Measurements from ENCODE around the gene C16orf54.

C16orf54 gene

DNA sequence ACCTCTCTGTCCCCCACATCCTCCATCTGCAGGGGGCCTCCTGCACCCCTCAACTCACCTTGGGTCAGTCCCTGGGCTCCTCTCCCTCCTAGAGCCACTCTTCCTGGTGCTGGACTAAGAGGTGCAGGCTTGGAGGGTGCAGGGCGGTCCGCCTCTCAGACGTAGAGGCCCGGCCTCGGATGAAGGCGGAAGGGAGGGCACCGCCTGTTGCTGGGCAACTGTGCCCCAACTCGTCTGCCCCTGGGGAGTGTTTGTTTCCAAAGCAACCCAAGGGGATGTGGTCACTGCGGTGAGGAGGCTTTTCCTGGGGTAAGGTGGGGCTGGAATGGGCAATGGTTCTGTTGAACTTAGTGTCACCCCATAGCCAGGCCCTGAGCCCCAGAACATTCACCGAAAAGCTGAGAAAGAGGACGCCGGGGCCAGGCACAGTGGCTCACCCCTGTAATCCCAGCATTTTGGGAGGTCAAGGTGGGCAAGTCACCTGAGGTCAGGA, at the start of gene C16orf54:
Gene C16orf54 (minus strand): TSS at position 138 of the 493 bp plus-strand sequence. CDS start 1,039 bp downstream, outside the sequence.
- TF ChIP-seq GATA3 (IDR thresholded peaks at IDR 0.05; ENCODE audit: low read depth, low read length) (no peak), GATA2 (IDR thresholded peaks at IDR 0.05; ENCODE audit: low read depth, low read length) (no peak)

DNA sequence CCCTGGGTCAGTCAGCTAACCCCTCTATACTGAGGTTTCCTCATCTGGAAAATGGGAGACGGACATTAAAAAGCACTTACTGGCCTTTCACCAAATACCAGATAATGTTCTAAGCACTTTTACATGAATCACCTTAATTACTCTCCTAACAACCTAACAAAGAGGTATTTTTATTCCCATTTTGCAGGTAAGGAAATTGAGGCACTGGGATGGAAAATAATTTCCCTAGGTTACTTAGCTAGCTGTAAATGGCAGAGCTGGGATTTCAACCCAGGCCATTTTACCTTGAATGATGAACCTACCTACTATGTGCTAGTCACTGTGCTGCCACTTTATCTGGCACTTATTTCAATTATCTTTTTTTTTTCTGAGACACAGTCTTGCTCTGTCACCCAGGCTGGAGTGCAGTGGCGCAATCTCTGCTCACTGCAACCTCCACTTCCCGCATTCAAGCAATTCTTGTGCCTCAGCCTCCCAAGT, 48.5 kb upstream of the C16orf54 start:
- TF ChIP-seq GATA2 (IDR thresholded peaks at IDR 0.05; ENCODE audit: low read depth, low read length) = no peak
- no peak for TF ChIP-seq GATA3 (IDR thresholded peaks at IDR 0.05; ENCODE audit: low read depth, low read length)

DNA sequence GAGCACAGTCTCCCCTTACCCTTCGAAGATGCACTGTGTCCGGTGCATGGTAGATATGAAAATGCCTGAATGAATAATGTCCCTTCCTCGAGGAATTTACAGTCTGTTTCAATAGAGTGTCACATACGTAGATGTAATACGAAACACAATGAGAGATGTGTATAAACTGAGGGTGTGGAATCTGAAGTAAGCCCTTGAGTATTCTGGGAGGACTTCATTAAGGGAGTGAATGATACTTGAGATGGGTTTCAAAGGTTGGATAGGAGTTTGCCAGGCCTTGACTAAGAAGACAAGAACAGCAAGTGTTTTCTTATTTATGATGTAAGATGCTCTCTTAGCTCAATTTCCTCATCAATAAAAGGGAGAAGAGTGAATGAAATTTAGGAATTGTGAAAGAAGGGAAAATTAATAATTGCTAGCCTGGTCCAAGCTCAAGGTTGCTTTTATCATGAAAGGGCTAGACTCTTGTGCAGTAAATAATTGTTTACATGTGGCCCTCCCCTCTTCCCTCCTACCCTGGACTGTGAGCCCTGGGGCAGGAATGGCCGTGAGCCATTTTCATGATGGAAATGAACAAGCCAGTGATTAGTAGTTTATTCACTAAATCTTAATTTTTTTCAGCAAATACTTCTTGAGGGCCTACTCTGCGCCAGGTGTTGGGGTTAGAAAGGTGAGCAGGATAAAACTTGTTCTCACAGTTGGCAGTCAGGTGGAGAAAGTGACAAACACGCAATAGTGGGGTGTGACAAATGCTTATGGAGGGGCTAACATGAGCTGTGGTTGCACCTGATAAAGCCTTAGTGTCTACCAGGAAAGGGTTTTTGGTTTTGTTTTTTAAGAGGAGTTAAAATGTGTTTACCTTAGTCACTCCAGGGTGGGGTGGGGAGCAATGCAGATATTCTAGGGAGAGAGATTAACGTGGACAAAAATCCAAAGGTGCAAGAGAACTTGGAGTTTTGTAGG, 46.3 kb upstream of the C16orf54 start:
- TF ChIP-seq GATA2 (IDR thresholded peaks at IDR 0.05; ENCODE audit: low read depth, low read length) (no peak), GATA3 (IDR thresholded peaks at IDR 0.05; ENCODE audit: low read depth, low read length) (no peak)

GRCh38 chr16:29790949-29791844, 45.4 kb upstream of the C16orf54 start:
- TF ChIP-seq GATA3 (IDR thresholded peaks at IDR 0.05; ENCODE audit: low read depth, low read length) (no peak), GATA2 (IDR thresholded peaks at IDR 0.05; ENCODE audit: low read depth, low read length) (no peak)

DNA sequence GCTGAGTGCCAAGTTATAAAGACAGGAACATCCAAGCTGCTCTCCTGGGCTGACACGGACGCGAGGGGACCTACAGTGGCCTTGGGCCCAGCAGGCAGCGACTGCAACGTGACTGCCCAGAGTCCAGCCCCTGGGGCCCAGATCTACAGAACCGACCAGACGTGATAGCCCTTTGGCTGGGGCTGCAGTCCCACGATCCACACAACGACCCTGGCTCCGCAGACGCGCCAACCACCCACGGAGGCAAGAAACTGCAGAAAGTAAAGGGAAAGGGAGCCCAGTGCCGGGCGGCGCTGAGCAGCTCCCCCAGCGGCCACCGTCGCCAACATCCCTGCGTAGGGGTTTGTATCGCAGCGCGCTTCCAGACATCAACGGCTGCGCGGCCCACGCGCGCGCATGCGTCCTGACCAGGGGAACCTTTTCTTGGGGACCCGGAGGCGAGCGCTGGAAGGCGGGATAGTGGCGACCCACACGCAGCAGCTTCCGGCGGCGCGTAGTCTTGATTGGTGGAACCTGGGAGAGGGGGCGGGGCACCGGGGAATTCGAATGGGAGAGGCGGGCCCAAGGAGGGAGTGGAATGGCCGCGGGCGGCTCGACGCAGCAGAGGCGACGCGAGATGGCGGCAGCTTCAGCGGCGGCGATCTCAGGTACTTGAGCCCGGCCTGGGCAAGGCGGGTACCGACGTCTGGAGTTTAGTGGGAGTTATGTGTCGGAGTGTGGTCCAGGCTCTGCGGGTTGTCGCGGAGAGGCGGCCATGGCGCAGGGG, 44.6 kb upstream of the C16orf54 start, which contains the start of gene KIF22:
Gene KIF22 (plus strand): TSS at position 569 of the 766 bp plus-strand sequence. CDS start 9 bp downstream, at position 578.
- TF ChIP-seq GATA3 (IDR thresholded peaks at IDR 0.05; ENCODE audit: low read depth, low read length) = no peak
- no peak for TF ChIP-seq GATA2 (IDR thresholded peaks at IDR 0.05; ENCODE audit: low read depth, low read length)

- TF ChIP-seq GATA3 (IDR thresholded peaks at IDR 0.05; ENCODE audit: low read depth, low read length) (no peak), GATA2 (IDR thresholded peaks at IDR 0.05; ENCODE audit: low read depth, low read length) (no peak)
Observed at GRCh38 chr16:29789775-29790182, 44.0 kb upstream of the C16orf54 start.

- no peak for TF ChIP-seq GATA3 (IDR thresholded peaks at IDR 0.05; ENCODE audit: low read depth, low read length)
Observed at GRCh38 chr16:29784901-29785500, 39.2 kb upstream of the C16orf54 start.

- no peak for TF ChIP-seq GATA2 (IDR thresholded peaks at IDR 0.05; ENCODE audit: low read depth, low read length)
- TF ChIP-seq GATA3 (IDR thresholded peaks at IDR 0.05; ENCODE audit: low read depth, low read length) = no peak
Observed at GRCh38 chr16:29784157-29784556, 38.4 kb upstream of the C16orf54 start.

DNA sequence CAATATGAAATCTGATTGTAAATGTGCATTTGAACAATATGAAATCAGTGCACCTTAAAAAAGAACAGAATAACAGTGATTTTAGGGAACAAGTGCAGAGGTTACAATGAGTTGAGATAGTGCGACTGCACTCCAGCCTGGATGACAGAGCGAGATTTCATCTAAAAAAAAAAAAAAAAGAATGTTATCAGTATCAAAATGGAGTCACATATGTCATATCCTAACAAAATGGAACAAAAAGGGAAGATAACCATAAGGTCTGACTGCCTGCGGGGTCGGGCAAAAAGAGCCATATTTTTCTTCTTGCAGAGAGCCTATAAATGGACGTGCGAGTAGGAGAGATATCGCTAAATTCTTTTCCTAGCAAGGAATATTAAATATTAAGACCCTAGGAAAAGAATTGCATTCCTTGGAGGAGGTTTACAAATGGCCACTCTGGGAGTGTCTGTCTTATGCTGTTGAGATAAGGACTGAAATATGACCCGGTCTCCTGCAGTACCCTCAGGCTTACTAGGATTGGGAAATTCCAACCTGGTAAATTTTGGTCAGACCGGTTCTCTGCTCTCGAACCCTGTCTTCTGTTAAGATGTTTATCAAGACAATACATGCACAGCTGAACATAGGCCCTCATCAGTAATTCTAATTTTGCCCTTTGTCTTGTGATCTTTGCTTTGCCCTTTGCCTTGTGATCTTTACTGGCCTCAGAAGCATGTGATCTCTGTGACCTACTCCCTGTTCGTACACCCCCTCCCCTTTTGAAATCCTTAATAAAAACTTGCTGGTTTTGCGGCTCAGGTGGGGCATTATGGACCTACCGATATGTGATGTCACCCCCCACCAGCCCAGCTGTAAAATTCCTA, 37.5 kb upstream of the C16orf54 start:
- TF ChIP-seq GATA3 (IDR thresholded peaks at IDR 0.05; ENCODE audit: low read depth, low read length) = peak; percentile 14; the same call in 1 of the 2 replicates
- TF ChIP-seq GATA2 (IDR thresholded peaks at IDR 0.05; ENCODE audit: low read depth, low read length) = peak; percentile 82

GRCh38 chr16:29779474-29779873, 33.7 kb upstream of the C16orf54 start:
- TF ChIP-seq GATA2 (IDR thresholded peaks at IDR 0.05; ENCODE audit: low read depth, low read length) (no peak), GATA3 (IDR thresholded peaks at IDR 0.05; ENCODE audit: low read depth, low read length) (no peak)

DNA sequence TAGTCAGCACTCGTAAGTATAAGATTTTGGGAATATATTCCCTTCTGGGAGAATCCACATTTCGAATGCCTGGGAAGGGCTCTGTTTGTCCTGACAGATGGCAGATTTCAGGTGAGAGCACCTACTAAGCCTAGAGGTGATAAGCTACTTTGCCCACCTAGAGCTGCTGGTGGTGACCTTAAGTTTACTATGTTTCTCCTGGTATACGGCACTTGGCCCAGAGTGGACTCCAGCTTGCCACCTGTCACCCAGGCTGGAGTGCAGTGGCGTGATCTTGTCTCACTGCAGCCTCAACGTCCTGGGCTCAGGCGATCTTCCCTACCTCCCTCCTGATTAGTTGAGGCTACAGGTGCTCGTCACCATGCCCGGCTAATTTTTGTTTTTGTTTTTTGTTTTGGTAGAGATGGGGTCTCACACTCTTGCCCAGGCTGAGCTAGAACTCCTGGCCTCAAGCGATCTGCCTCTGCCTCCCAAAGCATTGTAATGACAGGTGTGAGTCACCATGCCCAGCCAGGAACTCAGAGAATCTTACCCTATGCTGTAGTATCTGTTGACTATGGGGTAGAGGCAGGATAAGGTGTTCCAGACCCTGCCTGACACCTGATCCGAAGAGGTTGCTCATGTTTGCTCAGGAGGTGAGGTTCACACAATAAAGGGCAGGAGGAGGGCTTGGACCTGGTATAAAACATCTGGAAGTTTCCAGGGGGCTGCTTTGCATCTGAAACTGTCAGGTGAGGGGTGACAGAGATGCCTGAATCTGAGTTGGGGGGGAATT, 32.0 kb upstream of the C16orf54 start, which contains the start of gene ZG16:
Gene ZG16 (plus strand): TSS at position 681 of the 775 bp plus-strand sequence. CDS start 1,011 bp downstream, outside the sequence.
- TF ChIP-seq GATA2 (IDR thresholded peaks at IDR 0.05; ENCODE audit: low read depth, low read length) = no peak
- no peak for TF ChIP-seq GATA3 (IDR thresholded peaks at IDR 0.05; ENCODE audit: low read depth, low read length)

Measured in SH-SY5Y (cell line).